Neural cell (in vitro differentiated cells): ENCODE results near the gene SIGLEC1.

Experiments used
- CTCF ChIP-seq: fragments of 450-650 bp; IDR thresholded peaks from 2 replicates; pipeline ENCODE4 v1.5.1; 2014; ENCODE audit warnings: antibody characterized with exemption, mild to moderate bottlenecking, moderate library complexity; ENCODE audit not compliant: poor library complexity, severe bottlenecking
- EZH2 ChIP-seq: fragments of 200-600, 300-800 bp; shearing (Covaris generic), sonication (generic); IDR thresholded peaks from 2 replicates; pipeline ENCODE4 v1.6.1; 2014; ENCODE audit warnings: antibody characterized with exemption, low read length, borderline replicate concordance, mild to moderate bottlenecking; ENCODE audit not compliant: insufficient read depth, poor library complexity, severe bottlenecking
- TAF1 ChIP-seq: IDR thresholded peaks from 2 replicates; pipeline ENCODE4 v1.6.1; 2012; ENCODE audit warnings: low read depth

GRCh38 chr20:3744806-3745685 is 32.6 kb upstream of the SIGLEC1 start:
- TF ChIP-seq CTCF (no peak), EZH2 (no peak), TAF1 (no peak)
